Panc1 (cell line): ENCODE results near the gene CASP6. TPM values are rescaled to one million over a fixed set of nuclear protein-coding genes. Genes with fewer than 3 reads are reported as not detected.

Experiments used
- ATAC-seq: fragments of 200-7000 bp; cut with Tn5 transposase; 2 replicates; pipeline ENCODE4 v1.9.1; 2020; ENCODE audit warnings: mild to moderate bottlenecking, moderate library complexity
- BruUV-seq: library from RNA; stranded (reverse); fragments of 400-500 nt; replicated peaks from 2 replicates; lab custom pipeline; 2021; lab: Mats Ljungman, UMichigan
- CTCF ChIA-PET: fragments of 300-600 bp; sonication (Branson Sonifier 250); formaldehyde crosslinking; loops from one replicate; lab custom pipeline; 2022; ENCODE audit warnings: antibody characterized with exemption; lab: Charles Lee
- POLR2A ChIA-PET: fragments of 300-600 bp; sonication (Branson Sonifier 250); formaldehyde crosslinking; loops from one replicate; lab custom pipeline; 2022; ENCODE audit warnings: antibody characterized with exemption; lab: Charles Lee
- DNase-seq: peaks from one replicate; pipeline ENCODE4 v3.0.0-alpha.2; 2010; ENCODE audit warnings: low read depth, low spot score
- H3K27ac ChIP-seq: 2 replicates; pipeline ENCODE4 v1.5.1; 2011; ENCODE audit warnings: mild to moderate bottlenecking, low read length, inconsistent platforms
- H3K27me3 ChIP-seq: fragments of 200-500 bp; sonication (Bioruptor generic); 2 replicates; pipeline ENCODE4 v1.6.0; 2014; ENCODE audit warnings: low read length, inconsistent platforms; ENCODE audit not compliant: control insufficient read depth, insufficient read depth
- H3K36me3 ChIP-seq: fragments of 200-500 bp; sonication (Bioruptor generic); 2 replicates; pipeline ENCODE4 v1.5.1; 2014; ENCODE audit warnings: inconsistent platforms, mild to moderate bottlenecking, low read length, moderate library complexity; ENCODE audit not compliant: control insufficient read depth, insufficient read depth
- H3K4me1 ChIP-seq: 2 replicates; pipeline ENCODE4 v1.5.1; 2011; ENCODE audit warnings: inconsistent platforms, mild to moderate bottlenecking, low read length, moderate library complexity; ENCODE audit not compliant: control insufficient read depth, insufficient read depth
- H3K4me3 ChIP-seq, 2 experiments: 2 replicates each; pipeline ENCODE4 v1.5.1; 2011 to 2012; ENCODE audit warnings: low read depth in 2 of 2, low read length in 2 of 2, mild to moderate bottlenecking in 2 of 2, inconsistent platforms in 1 of 2, moderate library complexity in 1 of 2
- H3K9me3 ChIP-seq: fragments of 200-500 bp; sonication (Bioruptor generic); 2 replicates; pipeline ENCODE4 v1.5.1; 2014; ENCODE audit warnings: low read depth, mild to moderate bottlenecking, inconsistent platforms, low read length, moderate library complexity; ENCODE audit not compliant: control insufficient read depth, insufficient read depth
- POLR2AphosphoS5 ChIP-seq: IDR thresholded peaks from 2 replicates; pipeline ENCODE4 v1.6.1; 2012; ENCODE audit warnings: mild to moderate bottlenecking, low read depth, low read length, moderate library complexity
- REST ChIP-seq, 2 experiments: IDR thresholded peaks; 2 replicates each; pipeline ENCODE4 v1.6.1; 2011 to 2012; ENCODE audit warnings: low read depth in 2 of 2, control low read depth in 1 of 2, low read length in 1 of 2, mild to moderate bottlenecking in 1 of 2, moderate library complexity in 1 of 2; ENCODE audit not compliant: insufficient read depth in 1 of 2
- SIN3A ChIP-seq: IDR thresholded peaks from 2 replicates; pipeline ENCODE4 v1.6.1; 2012; ENCODE audit warnings: low read depth, mild to moderate bottlenecking, low read length, moderate library complexity, borderline replicate concordance; ENCODE audit not compliant: insufficient read depth
- TCF7L2 ChIP-seq: IDR thresholded peaks from 2 replicates; pipeline ENCODE4 v1.6.1; 2011; ENCODE audit warnings: mild to moderate bottlenecking, low read depth, low read length, inconsistent platforms
- in situ Hi-C: cut with HindIII; loops from 2 replicates; pipeline ENCODE4 v1.10.0; 2016; ENCODE audit warnings: low sequenced_read_pairs, low pct_unique_long_range_greater_than_20kb
- intact Hi-C: fragments of 100-400 bp; cut with micrococcal nuclease; formaldehyde crosslinking; loops from one replicate; pipeline ENCODE4 v1.10.0; 2022; ENCODE audit not compliant: unreplicated experiment
- total RNA-seq: library from RNA; stranded (reverse); gene quantifications from one replicate; pipeline ENCODE4 v1.2.1, GENCODE V29; 2021; ENCODE audit not compliant: unreplicated experiment
- TF ChIP-seq, protein P1 (sequence below): fragments of 450-650 bp; IDR thresholded peaks from 2 replicates; pipeline ENCODE4 v1.5.1; 2017; ENCODE audit warnings: mild to moderate bottlenecking

The CASP6 gene
- total RNA-seq, 1 experiment from 2014 or later, result 15.2 TPM

DNA sequence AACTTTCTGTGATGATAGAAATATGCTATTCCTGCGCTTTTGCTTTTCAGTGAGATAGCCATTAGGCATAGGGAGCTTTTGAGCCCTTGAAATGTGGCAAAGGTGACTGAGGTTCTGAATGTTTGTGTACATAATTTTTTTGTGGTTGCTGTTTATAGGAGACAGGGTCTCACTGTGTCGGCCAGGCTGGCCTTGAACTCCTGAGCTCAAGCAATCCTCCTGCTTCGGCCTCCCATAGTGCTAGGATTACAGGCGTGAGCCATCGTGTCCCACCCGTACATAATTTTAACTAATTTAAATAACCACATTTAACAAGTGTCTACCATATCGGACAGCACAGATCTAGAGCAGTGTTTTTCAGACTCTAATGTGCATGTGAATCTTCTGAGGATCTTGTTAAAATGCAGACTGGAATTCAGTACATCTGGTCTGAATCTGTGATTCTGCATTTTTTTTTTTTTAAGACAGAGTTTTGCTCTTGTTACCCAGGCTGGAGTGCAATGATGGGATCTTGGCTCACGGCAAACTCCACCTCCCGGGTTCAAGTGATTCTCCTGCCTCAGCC lies 45.3 kb downstream of the CASP6 start:
- Histone ChIP-seq H3K9me3 (no peaks in the 10 kb centered on the region), H3K4me1 (no peaks in the 10 kb centered on the region), H3K36me3 (no peaks in the 10 kb centered on the region), H3K4me3 (no peak overlapping the region), H3K27me3 (no peaks in the 10 kb centered on the region), H3K27ac (no peak overlapping the region)
- ATAC-seq (no peak), DNase-seq (no peak)
- TF ChIP-seq POLR2AphosphoS5, result no peak
- ChIA-PET CTCF (no interaction called here), POLR2A (no interaction called here)
- intact Hi-C loops, result loop anchor here (5.0 kb wide), 1 partner anchor 236 kb away; no protein-coding TSS in a partner anchor
- BruUV-seq, result no TSS peak
- in situ Hi-C loops, result no loop called here

DNA sequence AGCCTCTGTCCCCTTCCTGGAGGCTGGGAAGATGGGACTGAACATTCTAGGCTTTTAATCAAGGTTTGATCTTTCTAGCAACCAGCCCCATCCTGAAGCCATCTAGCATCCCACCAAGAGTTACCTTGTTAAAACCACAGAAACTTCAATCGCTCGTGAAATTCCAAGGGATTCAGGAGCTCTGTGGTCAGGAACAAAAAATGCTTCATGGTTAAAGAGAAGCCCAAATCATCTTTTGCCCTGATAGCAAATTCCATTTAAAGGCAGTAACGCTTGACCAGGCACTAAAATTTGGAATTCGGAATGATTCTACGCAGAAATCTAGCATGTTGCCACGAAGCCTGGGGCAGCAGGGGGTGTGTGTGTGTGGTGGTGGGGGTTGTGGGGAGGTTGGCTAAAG lies 47.8 kb downstream of the CASP6 start:
- no peak overlapping the region for H3K27ac ChIP-seq
- ATAC-seq, result no peak
- BruUV-seq, result no TSS peak
- no peaks in the 10 kb centered on the region for H3K27me3 ChIP-seq
- TF ChIP-seq POLR2AphosphoS5, result no peak
- no peak for TF ChIP-seq TCF7L2
- TF ChIP-seq, protein P1, sequence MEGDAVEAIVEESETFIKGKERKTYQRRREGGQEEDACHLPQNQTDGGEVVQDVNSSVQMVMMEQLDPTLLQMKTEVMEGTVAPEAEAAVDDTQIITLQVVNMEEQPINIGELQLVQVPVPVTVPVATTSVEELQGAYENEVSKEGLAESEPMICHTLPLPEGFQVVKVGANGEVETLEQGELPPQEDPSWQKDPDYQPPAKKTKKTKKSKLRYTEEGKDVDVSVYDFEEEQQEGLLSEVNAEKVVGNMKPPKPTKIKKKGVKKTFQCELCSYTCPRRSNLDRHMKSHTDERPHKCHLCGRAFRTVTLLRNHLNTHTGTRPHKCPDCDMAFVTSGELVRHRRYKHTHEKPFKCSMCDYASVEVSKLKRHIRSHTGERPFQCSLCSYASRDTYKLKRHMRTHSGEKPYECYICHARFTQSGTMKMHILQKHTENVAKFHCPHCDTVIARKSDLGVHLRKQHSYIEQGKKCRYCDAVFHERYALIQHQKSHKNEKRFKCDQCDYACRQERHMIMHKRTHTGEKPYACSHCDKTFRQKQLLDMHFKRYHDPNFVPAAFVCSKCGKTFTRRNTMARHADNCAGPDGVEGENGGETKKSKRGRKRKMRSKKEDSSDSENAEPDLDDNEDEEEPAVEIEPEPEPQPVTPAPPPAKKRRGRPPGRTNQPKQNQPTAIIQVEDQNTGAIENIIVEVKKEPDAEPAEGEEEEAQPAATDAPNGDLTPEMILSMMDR, result no peak
- no peak for TF ChIP-seq SIN3A
- no peak for TF ChIP-seq REST (IDR thresholded peaks at IDR 0.05; ENCODE audit: insufficient read depth in 1 of 2, low read depth in 2 of 2, low read length in 1 of 2)
- CTCF ChIA-PET, result no interaction called here
- in situ Hi-C loops (no loop called here), intact Hi-C loops (loop anchor here (5.0 kb wide), 1 partner anchor 233 kb away; no protein-coding TSS in a partner anchor)
- no peaks in the 10 kb centered on the region for H3K36me3 ChIP-seq
- POLR2A ChIA-PET, result no interaction called here
- no peaks in the 10 kb centered on the region for H3K9me3 ChIP-seq
- no peaks in the 10 kb centered on the region for H3K4me1 ChIP-seq
- DNase-seq, result no peak
- H3K4me3 ChIP-seq, result no peak overlapping the region

DNA sequence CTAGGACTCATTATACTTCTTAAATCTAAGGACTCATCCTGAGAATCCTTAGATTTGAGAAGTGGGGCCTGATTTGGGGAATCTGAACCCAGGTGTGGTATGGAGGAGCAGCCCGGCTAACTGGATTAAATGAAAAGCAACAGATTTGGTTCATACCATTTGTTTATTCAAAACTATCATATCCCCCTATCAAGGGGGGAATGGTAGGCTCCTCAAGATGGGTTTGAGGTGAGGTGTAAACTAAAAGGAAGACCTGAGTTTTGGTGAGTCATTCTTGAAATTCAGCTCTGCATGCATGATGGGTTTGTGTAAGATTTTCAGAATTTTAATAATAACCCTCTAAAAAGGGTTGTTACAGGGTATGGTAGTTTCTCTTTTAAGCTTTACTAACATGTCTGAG lies 53.4 kb downstream of the CASP6 start:
- Histone ChIP-seq H3K27ac (no peak overlapping the region), H3K4me1 (no peaks in the 10 kb centered on the region), H3K9me3 (0 out of 2 replicates have a peak, but pooled peaks cover 2% of the 10 kb centered on the region), H3K36me3 (no peaks in the 10 kb centered on the region), H3K27me3 (no peaks in the 10 kb centered on the region), H3K4me3 (no peak overlapping the region)
- TF ChIP-seq, protein P1, result no peak
- TF ChIP-seq TCF7L2, result no peak
- no peak for TF ChIP-seq POLR2AphosphoS5
- no peak for TF ChIP-seq REST (IDR thresholded peaks at IDR 0.05; ENCODE audit: insufficient read depth in 1 of 2, low read depth in 2 of 2, low read length in 1 of 2)
- no peak for TF ChIP-seq SIN3A
- in situ Hi-C loops, result no loop called here
- no peak for ATAC-seq
- intact Hi-C loops, result no loop called here
- CTCF ChIA-PET, result no interaction called here
- POLR2A ChIA-PET, result no interaction called here
- no TSS peak for BruUV-seq
- DNase-seq, result no peak
